ENCODE data around the gene TACC2.

- TF ChIP-seq CTCF (IDR thresholded peaks at IDR 0.05) (no peak), POLR2A (IDR thresholded peaks at IDR 0.05) (no peak)
These were observed 25.8 kb downstream of the TACC2 start for GRCh38 chr10:122014652-122015248.

All from suprapubic skin (tissue), 3 donors.